Occipital lobe (tissue), 2 donors: ENCODE data around the gene TPI1. TPM values are rescaled to one million over a fixed set of nuclear protein-coding genes. Genes with fewer than 3 reads are reported as not detected.

Experiments used
- DNase-seq: peaks from one replicate; lab custom pipeline; 2025; lab: John Stamatoyannopoulos, UW
- total RNA-seq: library from RNA; depleted of rRNA; stranded (reverse); fragments of >200 nt; gene quantifications from one replicate; pipeline ENCODE4 v1.2.3, GENCODE V29; 2014

TPI1 gene
- total RNA-seq, 1 donor from 2014 or later: 179 TPM

- no peak for DNase-seq
Measured at GRCh38 chr12:6916426-6917200, 49.3 kb downstream of the TPI1 start.

GRCh38 chr12:6917491-6918231, 50.3 kb downstream of the TPI1 start:
- no peak for DNase-seq

DNA sequence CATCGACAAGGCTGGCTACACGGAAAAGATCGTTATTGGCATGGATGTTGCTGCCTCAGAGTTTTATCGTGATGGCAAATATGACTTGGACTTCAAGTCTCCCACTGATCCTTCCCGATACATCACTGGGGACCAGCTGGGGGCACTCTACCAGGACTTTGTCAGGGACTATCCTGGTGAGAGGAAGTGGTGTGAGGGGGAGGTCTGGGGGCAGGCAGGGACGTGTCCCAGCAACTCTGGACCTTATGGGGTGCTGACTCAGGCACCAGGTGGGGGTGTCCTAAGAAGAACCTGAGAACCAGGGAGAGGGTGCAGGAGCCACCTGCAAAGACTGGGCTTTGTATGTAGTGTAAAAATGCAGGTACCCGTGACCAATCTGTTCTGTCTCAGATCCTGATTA, 52.3 kb downstream of the TPI1 start:
- DNase-seq: no peak

Other genes with a start within 250 kb of the TPI1 start
- 0.62 TPM for gene LPAR5, start 231.6 kb upstream of the TPI1 start, total RNA-seq
- 0.62 TPM for gene ACRBP, start 220.1 kb upstream of the TPI1 start, total RNA-seq
- 65.0 TPM for gene ING4, start 204.4 kb upstream of the TPI1 start, total RNA-seq
- gene ZNF384, start 178.2 kb upstream of the TPI1 start, total RNA-seq: 15.1 TPM
- 1.2 TPM for gene PIANP, start 166.7 kb upstream of the TPI1 start, total RNA-seq
- gene COPS7A, start 143.5 kb upstream of the TPI1 start, total RNA-seq: 37.1 TPM
- gene MLF2, start 114.4 kb upstream of the TPI1 start, total RNA-seq: 81.4 TPM
- gene PTMS, start 101.2 kb upstream of the TPI1 start, total RNA-seq: 26.8 TPM
- not detected for gene LAG3, start 95.0 kb upstream of the TPI1 start, total RNA-seq
- 2.3 TPM for gene CD4, start 78.0 kb upstream of the TPI1 start, total RNA-seq
- gene GPR162, start 45.7 kb upstream of the TPI1 start, total RNA-seq: 61.3 TPM
- 11.2 TPM for gene P3H3, start 39.1 kb upstream of the TPI1 start, total RNA-seq
- gene GNB3, start 26.6 kb upstream of the TPI1 start, total RNA-seq: 0.94 TPM
- gene CDCA3, start 16.2 kb upstream of the TPI1 start, total RNA-seq: 3.9 TPM
- gene USP5, start 15.4 kb upstream of the TPI1 start, total RNA-seq: 66.8 TPM
- gene SPSB2, start 5.8 kb downstream of the TPI1 start, total RNA-seq: 2.8 TPM
- gene LRRC23, start 37.3 kb downstream of the TPI1 start, total RNA-seq: 7.6 TPM
- 137 TPM for gene ENO2, start 47.0 kb downstream of the TPI1 start, total RNA-seq
- gene ATN1, start 60.4 kb downstream of the TPI1 start, total RNA-seq: 9.2 TPM
- not detected for gene RNU7-1, start 76.3 kb downstream of the TPI1 start, total RNA-seq
- 243 TPM for gene C12orf57, start 76.5 kb downstream of the TPI1 start, total RNA-seq
- gene PTPN6, start 83.8 kb downstream of the TPI1 start, total RNA-seq: 3.1 TPM
- gene PHB2, start 103.1 kb downstream of the TPI1 start, total RNA-seq: 102 TPM
- 26.0 TPM for gene EMG1, start 103.4 kb downstream of the TPI1 start, total RNA-seq
- 6.6 TPM for gene LPCAT3, start 150.9 kb downstream of the TPI1 start, total RNA-seq
- 10.8 TPM for gene C1S, start 193.2 kb downstream of the TPI1 start, total RNA-seq
- gene C1R, start 224.9 kb downstream of the TPI1 start, total RNA-seq: 2.5 TPM
- gene C1RL, start 241.7 kb downstream of the TPI1 start, total RNA-seq: 3.4 TPM